ENCODE data around the gene DYNLT5.
"Not testable (repeated sequence)": the region's sequence is repeated elsewhere in the genome, so short reads cannot be mapped to it uniquely, and the experiment has no call there.

The DYNLT5 gene

DNA sequence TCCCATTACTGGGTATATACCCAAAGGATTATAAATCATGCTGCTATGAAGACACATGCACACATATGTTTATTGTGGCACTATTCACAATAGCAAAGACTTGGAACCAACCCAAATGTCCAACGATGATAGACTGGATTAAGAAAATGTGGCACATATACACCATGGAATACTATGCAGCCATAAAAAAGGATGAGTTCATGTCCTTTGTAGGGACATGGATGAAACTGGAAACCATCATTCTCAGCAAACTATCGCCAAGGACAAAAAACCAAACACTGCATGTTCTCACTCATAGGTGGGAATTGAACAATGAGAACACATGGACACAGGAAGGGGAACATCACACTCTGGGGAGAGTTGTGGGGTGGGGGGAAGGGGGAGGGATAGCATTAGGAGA lies 33.5 kb downstream of the DYNLT5 start:
- H3K27ac ChIP-seq (ENCODE audit: insufficient read depth, low read depth, low read length, poor library complexity, severe bottlenecking); H3K9me3 ChIP-seq (ENCODE audit: control insufficient read depth, low read length); H3K4me1 ChIP-seq (ENCODE audit: control insufficient read depth, insufficient read depth, low read length); H3K4me3 ChIP-seq (ENCODE audit: insufficient read depth, low read depth, low read length); H3K36me3 ChIP-seq (ENCODE audit: control insufficient read depth, insufficient read depth, low read length); H3K27me3 ChIP-seq (ENCODE audit: control insufficient read depth, insufficient read depth, low read length, poor library complexity, severe bottlenecking): not testable (repeated sequence)
- no CpG with 5 or more reads among the region's 2 CpGs for WGBS, 2 experiments

- Histone ChIP-seq H3K27me3 (ENCODE audit: control insufficient read depth, insufficient read depth, low read length, poor library complexity, severe bottlenecking) (no peaks in the 10 kb centered on the region), H3K27ac (ENCODE audit: insufficient read depth, low read depth, low read length, poor library complexity, severe bottlenecking) (no peak overlapping the region), H3K36me3 (ENCODE audit: control insufficient read depth, insufficient read depth, low read length) (no peaks in the 10 kb centered on the region), H3K4me1 (ENCODE audit: control insufficient read depth, insufficient read depth, low read length) (no peaks in the 10 kb centered on the region), H3K4me3 (ENCODE audit: insufficient read depth, low read depth, low read length) (no peak overlapping the region), H3K9me3 (ENCODE audit: control insufficient read depth, low read length) (no peaks in the 10 kb centered on the region)
- 92 to 95% methylated on average over 2 to 4 of the region's 4 CpGs for WGBS, 2 experiments
Measured at GRCh38 chr1:66787641-66788040, 35.4 kb downstream of the DYNLT5 start.

- no peak overlapping the region for H3K27ac ChIP-seq (ENCODE audit: insufficient read depth, low read depth, low read length, poor library complexity, severe bottlenecking)
- 90 to 96% methylated on average over 4 to 5 of the region's 6 CpGs for WGBS, 2 experiments
- H3K9me3 ChIP-seq (ENCODE audit: control insufficient read depth, low read length), result no peaks in the 10 kb centered on the region
- H3K27me3 ChIP-seq (ENCODE audit: control insufficient read depth, insufficient read depth, low read length, poor library complexity, severe bottlenecking), result no peaks in the 10 kb centered on the region
- no peaks in the 10 kb centered on the region for H3K4me1 ChIP-seq (ENCODE audit: control insufficient read depth, insufficient read depth, low read length)
- no peak overlapping the region for H3K4me3 ChIP-seq (ENCODE audit: insufficient read depth, low read depth, low read length)
- H3K36me3 ChIP-seq (ENCODE audit: control insufficient read depth, insufficient read depth, low read length), result no peaks in the 10 kb centered on the region
Measured at GRCh38 chr1:66788231-66788939, 36.1 kb downstream of the DYNLT5 start.

- Histone ChIP-seq H3K36me3 (ENCODE audit: control insufficient read depth, insufficient read depth, low read length) (no peaks in the 10 kb centered on the region), H3K4me3 (ENCODE audit: insufficient read depth, low read depth, low read length) (no peak overlapping the region), H3K27me3 (ENCODE audit: control insufficient read depth, insufficient read depth, low read length, poor library complexity, severe bottlenecking) (no peaks in the 10 kb centered on the region), H3K4me1 (ENCODE audit: control insufficient read depth, insufficient read depth, low read length) (no peaks in the 10 kb centered on the region), H3K27ac (ENCODE audit: insufficient read depth, low read depth, low read length, poor library complexity, severe bottlenecking) (no peak overlapping the region), H3K9me3 (ENCODE audit: control insufficient read depth, low read length) (no peaks in the 10 kb centered on the region)
- WGBS, 2 experiments, result 93 to 96% methylated on average over 2 to 5 of the region's 5 CpGs
Measured at GRCh38 chr1:66791621-66792610, 39.7 kb downstream of the DYNLT5 start.

DNA sequence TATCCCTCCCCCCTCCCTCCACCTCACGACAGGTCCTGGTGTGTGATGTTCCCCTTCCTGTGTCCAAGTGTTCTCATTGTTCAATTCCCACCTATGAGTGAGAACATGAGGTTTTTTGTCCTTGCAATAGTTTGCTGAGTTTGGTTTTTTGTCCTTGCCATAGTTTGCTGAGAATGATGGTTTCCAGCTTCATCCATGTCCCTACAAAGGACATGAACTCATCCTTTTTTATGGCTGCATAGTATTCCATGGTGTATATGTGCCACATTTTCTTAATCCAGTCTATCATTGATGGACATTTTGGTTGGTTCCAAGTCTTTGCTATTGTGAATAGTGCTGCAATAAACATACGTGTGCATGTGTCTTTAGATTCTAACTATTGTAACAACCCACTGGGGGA lies 43.6 kb downstream of the DYNLT5 start:
- not testable (repeated sequence) for H3K9me3 ChIP-seq (ENCODE audit: control insufficient read depth, low read length); H3K4me3 ChIP-seq (ENCODE audit: insufficient read depth, low read depth, low read length); H3K36me3 ChIP-seq (ENCODE audit: control insufficient read depth, insufficient read depth, low read length); H3K27ac ChIP-seq (ENCODE audit: insufficient read depth, low read depth, low read length, poor library complexity, severe bottlenecking); H3K27me3 ChIP-seq (ENCODE audit: control insufficient read depth, insufficient read depth, low read length, poor library complexity, severe bottlenecking); H3K4me1 ChIP-seq (ENCODE audit: control insufficient read depth, insufficient read depth, low read length)
- 75 to 94% methylated on average over 1 to 2 of the region's 2 CpGs for WGBS, 2 experiments

DNA sequence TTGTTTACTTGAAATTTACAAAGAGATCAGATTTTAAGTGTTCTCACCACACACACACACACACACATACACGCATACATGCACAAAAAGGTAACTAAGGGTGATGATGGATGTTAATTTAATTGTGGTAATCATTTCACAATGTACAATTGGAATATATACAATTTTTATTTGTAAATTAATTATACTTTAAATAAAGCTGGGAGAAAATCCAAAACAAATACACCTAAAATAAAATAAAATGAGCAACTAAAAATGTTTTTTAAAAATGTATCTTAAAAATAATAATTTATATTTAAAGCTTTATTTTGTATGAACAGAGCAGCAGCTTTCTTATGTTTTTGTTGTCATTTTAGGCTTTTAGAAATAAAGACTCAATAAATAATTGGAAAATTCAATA lies 57.0 kb downstream of the DYNLT5 start:
- Histone ChIP-seq H3K27ac (ENCODE audit: insufficient read depth, low read depth, low read length, poor library complexity, severe bottlenecking) (no peak overlapping the region), H3K27me3 (ENCODE audit: control insufficient read depth, insufficient read depth, low read length, poor library complexity, severe bottlenecking) (no peaks in the 10 kb centered on the region), H3K9me3 (ENCODE audit: control insufficient read depth, low read length) (no peaks in the 10 kb centered on the region), H3K4me1 (ENCODE audit: control insufficient read depth, insufficient read depth, low read length) (no peaks in the 10 kb centered on the region), H3K36me3 (ENCODE audit: control insufficient read depth, insufficient read depth, low read length) (no peaks in the 10 kb centered on the region), H3K4me3 (ENCODE audit: insufficient read depth, low read depth, low read length) (no peak overlapping the region)
- WGBS, 2 experiments, result no CpG with 5 or more reads among the region's 1 CpG

DNA sequence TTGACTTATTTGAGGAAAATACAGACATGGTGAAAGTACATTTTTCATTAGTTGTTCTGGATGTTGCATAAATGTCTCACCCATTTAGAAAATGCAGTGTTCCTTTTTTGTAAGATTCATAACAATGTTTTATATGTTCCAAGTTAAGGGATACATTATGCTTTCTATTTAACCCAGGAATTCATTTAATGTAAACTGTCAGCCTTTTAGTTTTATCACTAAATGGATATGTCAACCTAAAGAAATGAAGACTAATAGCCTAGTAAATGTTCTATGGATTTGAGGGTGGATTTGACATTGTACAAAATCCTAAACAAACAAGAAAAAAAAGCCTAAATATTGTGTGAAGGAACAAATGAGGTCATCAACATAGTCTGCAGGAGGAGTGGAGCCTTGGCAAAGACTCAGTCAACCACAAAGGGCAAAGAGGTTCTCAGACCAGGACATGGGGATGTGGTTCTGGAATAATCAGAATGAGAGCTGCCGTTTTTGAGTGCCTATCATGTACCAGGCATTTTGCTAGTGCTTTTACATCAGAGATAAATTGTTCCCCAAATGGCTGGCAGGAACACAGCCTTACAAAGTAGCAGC lies 57.6 kb downstream of the DYNLT5 start:
- 81 to 88% methylated on average over 1 of the region's 1 CpG for WGBS, 2 experiments
- no peaks in the 10 kb centered on the region for H3K27me3 ChIP-seq (ENCODE audit: control insufficient read depth, insufficient read depth, low read length, poor library complexity, severe bottlenecking)
- H3K4me1 ChIP-seq (ENCODE audit: control insufficient read depth, insufficient read depth, low read length), result no peaks in the 10 kb centered on the region
- no peaks in the 10 kb centered on the region for H3K9me3 ChIP-seq (ENCODE audit: control insufficient read depth, low read length)
- H3K36me3 ChIP-seq (ENCODE audit: control insufficient read depth, insufficient read depth, low read length), result no peaks in the 10 kb centered on the region
- no peak overlapping the region for H3K4me3 ChIP-seq (ENCODE audit: insufficient read depth, low read depth, low read length)
- H3K27ac ChIP-seq (ENCODE audit: insufficient read depth, low read depth, low read length, poor library complexity, severe bottlenecking), result no peak overlapping the region

DNA sequence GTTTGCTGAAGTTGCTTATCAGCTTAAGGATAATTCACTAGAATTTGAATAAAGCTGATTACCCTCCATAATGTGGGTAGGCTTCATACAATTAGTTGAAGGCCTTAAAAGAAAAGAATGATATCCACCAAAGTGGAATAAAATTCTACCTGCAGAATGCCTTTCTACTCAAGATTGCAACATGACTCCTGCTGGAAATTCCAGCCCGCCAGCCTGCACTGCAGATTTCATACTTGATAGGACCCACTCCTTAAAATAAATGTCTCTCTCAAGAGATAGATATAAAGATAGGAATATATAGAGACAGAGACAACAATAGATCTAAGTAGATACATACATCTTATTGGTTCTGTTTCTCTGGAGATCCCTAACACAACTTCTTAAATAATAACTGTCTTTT lies 72.5 kb downstream of the DYNLT5 start:
- Histone ChIP-seq H3K4me1 (ENCODE audit: control insufficient read depth, insufficient read depth, low read length) (no peaks in the 10 kb centered on the region), H3K36me3 (ENCODE audit: control insufficient read depth, insufficient read depth, low read length) (no peaks in the 10 kb centered on the region), H3K27ac (ENCODE audit: insufficient read depth, low read depth, low read length, poor library complexity, severe bottlenecking) (no peak overlapping the region), H3K9me3 (ENCODE audit: control insufficient read depth, low read length) (no peaks in the 10 kb centered on the region), H3K27me3 (ENCODE audit: control insufficient read depth, insufficient read depth, low read length, poor library complexity, severe bottlenecking) (no peaks in the 10 kb centered on the region), H3K4me3 (ENCODE audit: insufficient read depth, low read depth, low read length) (no peak overlapping the region)
- WGBS, 2 experiments, result 93% methylated on average over 1 of the region's 1 CpG; no CpG with 5 or more reads in 1 of the 2 experiments
